Measurements from ENCODE around the gene HAND2.

DNA sequence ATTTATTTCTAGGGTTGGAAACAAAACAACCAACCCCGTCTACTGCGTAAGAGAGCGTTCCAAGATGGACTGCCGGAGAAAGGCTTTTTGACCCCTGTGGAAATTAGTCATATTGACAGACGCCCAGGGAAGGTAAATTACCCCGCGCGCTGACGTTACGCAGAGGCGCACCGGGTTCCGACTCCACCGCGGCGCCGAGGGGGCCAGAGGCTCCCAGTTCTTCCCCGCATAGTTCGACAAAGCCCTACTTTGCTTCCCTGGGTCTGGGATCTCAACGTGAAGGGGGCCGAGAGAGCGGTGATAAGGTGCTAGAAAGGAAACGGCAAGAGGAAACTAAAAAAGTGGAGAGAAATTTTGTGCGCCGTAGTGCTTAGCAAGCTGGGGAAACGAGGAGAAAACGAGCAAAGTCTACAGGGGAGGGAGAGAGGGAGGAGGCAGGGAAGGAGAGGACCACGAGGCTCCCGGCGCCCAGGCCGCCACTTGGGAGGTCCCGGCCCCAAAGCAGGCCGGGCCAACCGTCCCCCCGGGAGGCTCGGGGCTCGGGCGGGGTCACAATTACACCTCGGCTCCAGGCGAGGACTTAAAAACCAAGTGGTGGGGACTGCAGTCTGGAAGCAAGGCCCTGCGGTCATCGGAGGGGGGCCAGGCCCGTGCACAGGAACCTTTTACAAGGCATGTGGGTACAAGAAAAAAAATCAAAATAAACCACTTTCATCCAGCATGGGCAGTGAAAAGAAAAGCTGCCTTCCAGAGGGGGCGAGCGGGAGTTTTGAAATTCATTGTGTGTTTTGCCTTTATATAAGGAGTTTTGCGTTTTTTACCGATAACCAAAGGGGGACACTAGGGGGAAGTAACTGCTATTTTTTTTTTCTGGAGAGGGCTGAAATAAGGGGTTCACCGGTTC, 13.2 kb downstream of the HAND2 start:
- TF ChIP-seq POLR2A (IDR thresholded peaks at IDR 0.05), result no peak
- TF ChIP-seq, protein P1, sequence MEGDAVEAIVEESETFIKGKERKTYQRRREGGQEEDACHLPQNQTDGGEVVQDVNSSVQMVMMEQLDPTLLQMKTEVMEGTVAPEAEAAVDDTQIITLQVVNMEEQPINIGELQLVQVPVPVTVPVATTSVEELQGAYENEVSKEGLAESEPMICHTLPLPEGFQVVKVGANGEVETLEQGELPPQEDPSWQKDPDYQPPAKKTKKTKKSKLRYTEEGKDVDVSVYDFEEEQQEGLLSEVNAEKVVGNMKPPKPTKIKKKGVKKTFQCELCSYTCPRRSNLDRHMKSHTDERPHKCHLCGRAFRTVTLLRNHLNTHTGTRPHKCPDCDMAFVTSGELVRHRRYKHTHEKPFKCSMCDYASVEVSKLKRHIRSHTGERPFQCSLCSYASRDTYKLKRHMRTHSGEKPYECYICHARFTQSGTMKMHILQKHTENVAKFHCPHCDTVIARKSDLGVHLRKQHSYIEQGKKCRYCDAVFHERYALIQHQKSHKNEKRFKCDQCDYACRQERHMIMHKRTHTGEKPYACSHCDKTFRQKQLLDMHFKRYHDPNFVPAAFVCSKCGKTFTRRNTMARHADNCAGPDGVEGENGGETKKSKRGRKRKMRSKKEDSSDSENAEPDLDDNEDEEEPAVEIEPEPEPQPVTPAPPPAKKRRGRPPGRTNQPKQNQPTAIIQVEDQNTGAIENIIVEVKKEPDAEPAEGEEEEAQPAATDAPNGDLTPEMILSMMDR (IDR thresholded peaks at IDR 0.05), result no peak
